H1 (cell line): ENCODE measurements around the gene NDUFA8.

Experiments
- CTCF ChIP-seq, 3 experiments: IDR thresholded peaks; 1 replicate in 2 of 3; 2 replicates in 1 of 3; pipeline versions ENCODE4 v1.5.1 to v1.6.1; 2011; ENCODE audit warnings: low read length in 3 of 3, mild to moderate bottlenecking in 3 of 3, inconsistent platforms in 2 of 3, low read depth in 1 of 3, moderate library complexity in 1 of 3; ENCODE audit not compliant: insufficient read depth in 1 of 3; ENCODE audit errors: control extremely low read depth in 1 of 3
- EGR1 ChIP-seq: IDR thresholded peaks from 2 replicates; pipeline ENCODE4 v1.6.1; 2011; ENCODE audit warnings: low read depth, low read length, borderline replicate concordance
- EZH2 ChIP-seq: fragments of 200-600 bp; sonication (generic); IDR thresholded peaks from 2 replicates; pipeline ENCODE4 v1.7.1; 2012; ENCODE audit warnings: low read depth, mild to moderate bottlenecking, moderate library complexity, low read length, inconsistent platforms; ENCODE audit not compliant: severe bottlenecking
- GABPA ChIP-seq: IDR thresholded peaks from 2 replicates; pipeline ENCODE4 v1.6.1; 2011; ENCODE audit warnings: mild to moderate bottlenecking, low read length, moderate library complexity, borderline replicate concordance; ENCODE audit not compliant: insufficient read depth
- JUN ChIP-seq: IDR thresholded peaks from 2 replicates; pipeline ENCODE4 v1.6.1; 2011; ENCODE audit warnings: low read depth, mild to moderate bottlenecking, improper control_type of control experiment, low read length
- JUND ChIP-seq: IDR thresholded peaks from 2 replicates; pipeline ENCODE4 v1.6.1; 2011; ENCODE audit warnings: mild to moderate bottlenecking, improper control_type of control experiment, low read length
- KDM5A ChIP-seq: fragments of 200-600 bp; IDR thresholded peaks from 2 replicates; pipeline ENCODE4 v1.7.1; 2012; ENCODE audit warnings: mild to moderate bottlenecking, low read length, inconsistent platforms, mixed read lengths
- POLR2A ChIP-seq, 2 experiments: IDR thresholded peaks; 1 replicate in 1 of 2; 2 replicates in 1 of 2; pipeline ENCODE4 v1.6.1; 2011; ENCODE audit warnings: low read depth in 2 of 2, low read length in 2 of 2, mild to moderate bottlenecking in 2 of 2; ENCODE audit errors: control extremely low read depth in 1 of 2
- POLR2AphosphoS5 ChIP-seq: IDR thresholded peaks from 2 replicates; pipeline ENCODE4 v1.6.1; 2011; ENCODE audit warnings: low read depth, low read length
- RFX5 ChIP-seq: IDR thresholded peaks from 2 replicates; pipeline ENCODE4 v1.6.1; 2011; ENCODE audit warnings: low read depth, low read length, improper control_type of control experiment, borderline replicate concordance
- RXRA ChIP-seq: IDR thresholded peaks from 2 replicates; pipeline ENCODE4 v1.6.1; 2011; ENCODE audit warnings: low read depth, mild to moderate bottlenecking, low read length, moderate library complexity; ENCODE audit not compliant: insufficient read depth
- TAF1 ChIP-seq: IDR thresholded peaks from 2 replicates; pipeline ENCODE4 v1.6.1; 2011; ENCODE audit warnings: mild to moderate bottlenecking, low read depth, low read length
- TCF12 ChIP-seq: IDR thresholded peaks from 2 replicates; pipeline ENCODE4 v1.6.1; 2011; ENCODE audit warnings: low read depth, mild to moderate bottlenecking, low read length
- TF ChIP-seq, protein P1 (sequence below): IDR thresholded peaks from 2 replicates; pipeline ENCODE4 v1.6.1; 2011; ENCODE audit warnings: low read length, improper control_type of control experiment

- TF ChIP-seq CTCF (IDR thresholded peaks at IDR 0.05; ENCODE audit: control extremely low read depth in 1 of 3, insufficient read depth in 1 of 3, low read depth in 1 of 3, low read length in 3 of 3) (no peak), RXRA (no peak), POLR2A (IDR thresholded peaks at IDR 0.05; ENCODE audit: control extremely low read depth in 1 of 2, low read depth in 2 of 2, low read length in 2 of 2) (no peak), TCF12 (no peak), RFX5 (no peak), JUN (no peak), EZH2 (no peak), KDM5A (no peak), JUND (no peak), POLR2AphosphoS5 (no peak), TAF1 (no peak), GABPA (no peak), EGR1 (no peak)
- TF ChIP-seq, protein P1, sequence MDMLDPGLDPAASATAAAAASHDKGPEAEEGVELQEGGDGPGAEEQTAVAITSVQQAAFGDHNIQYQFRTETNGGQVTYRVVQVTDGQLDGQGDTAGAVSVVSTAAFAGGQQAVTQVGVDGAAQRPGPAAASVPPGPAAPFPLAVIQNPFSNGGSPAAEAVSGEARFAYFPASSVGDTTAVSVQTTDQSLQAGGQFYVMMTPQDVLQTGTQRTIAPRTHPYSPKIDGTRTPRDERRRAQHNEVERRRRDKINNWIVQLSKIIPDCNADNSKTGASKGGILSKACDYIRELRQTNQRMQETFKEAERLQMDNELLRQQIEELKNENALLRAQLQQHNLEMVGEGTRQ: no peak
Observed at GRCh38 chr9:122121391-122121790, 38.2 kb downstream of the NDUFA8 start.
